Measurements from ENCODE around the gene KLF11. TPM values are rescaled to one million over a fixed set of nuclear protein-coding genes. Genes with fewer than 3 reads are reported as not detected.

KLF11 gene
- total RNA-seq, 1 experiment from 2014 or later = 6.9 TPM

- no peaks in the 10 kb centered on the region for H3K36me3 Mint-ChIP-seq (ENCODE audit: insufficient read depth, unreplicated experiment)
- H3K27me3 Mint-ChIP-seq (ENCODE audit: unreplicated experiment) = no peaks in the 10 kb centered on the region
- CTCF ChIA-PET = no interaction called here
- H3K27ac Mint-ChIP-seq (ENCODE audit: unreplicated experiment) = no peak overlapping the region
- no TSS peak for BruUV-seq (replicated peaks)
- peaks cover 11% of the 10 kb centered on the region for H3K4me1 Mint-ChIP-seq (ENCODE audit: low read depth, unreplicated experiment)
- no peak overlapping the region for H3K4me3 Mint-ChIP-seq (ENCODE audit: low read depth, unreplicated experiment)
- no peak for TF ChIP-seq CTCF (IDR thresholded peaks at IDR 0.05; ENCODE audit: unreplicated experiment)
- DNase-seq = no peak
- intact Hi-C loops (cut with micrococcal nuclease; ENCODE audit: unreplicated experiment) = no loop called here
- no peaks in the 10 kb centered on the region for H3K9me3 Mint-ChIP-seq (ENCODE audit: low read depth, unreplicated experiment)
Measured at GRCh38 chr2:10101491-10101890, 58.1 kb downstream of the KLF11 start.

GRCh38 chr2:10103179-10103578 lies 59.8 kb downstream of the KLF11 start:
- intact Hi-C loops (cut with micrococcal nuclease; ENCODE audit: unreplicated experiment) = no loop called here
- no peak for TF ChIP-seq CTCF (IDR thresholded peaks at IDR 0.05; ENCODE audit: unreplicated experiment)
- Mint-ChIP-seq H3K4me3 (ENCODE audit: low read depth, unreplicated experiment) (no peak overlapping the region), H3K27me3 (ENCODE audit: unreplicated experiment) (no peaks in the 10 kb centered on the region), H3K27ac (ENCODE audit: unreplicated experiment) (no peak overlapping the region), H3K36me3 (ENCODE audit: insufficient read depth, unreplicated experiment) (peaks cover 4% of the 10 kb centered on the region), H3K4me1 (ENCODE audit: low read depth, unreplicated experiment) (no peaks in the 10 kb centered on the region), H3K9me3 (ENCODE audit: low read depth, unreplicated experiment) (peaks cover 3% of the 10 kb centered on the region)
- CTCF ChIA-PET = no interaction called here
- DNase-seq = no peak
- no TSS peak for BruUV-seq (replicated peaks)

Other genes with a start within 250 kb of the KLF11 start
- gene TAF1B, start 200.1 kb upstream of the KLF11 start, total RNA-seq (2022) = 17.8 and 23.0 TPM in 2 replicates
- 9.0 and 11.7 TPM in 2 replicates for gene GRHL1, start 91.9 kb upstream of the KLF11 start, total RNA-seq (2022)
- gene CYS1, start 36.9 kb downstream of the KLF11 start, total RNA-seq (2022) = 4.8 and 10.0 TPM in 2 replicates
- gene RRM2, start 79.2 kb downstream of the KLF11 start, total RNA-seq (2022) = 154 and 168 TPM in 2 replicates

Data from Calu3 (cell line).